Mesodermal cell (in vitro differentiated cells): Measurements from ENCODE around the gene CRACDL.
A peak's percentile ranks its signal among the peaks of the same experiment; 100 is the strongest.

Source experiments
- H3K27ac ChIP-seq: 2 replicates; pipeline ENCODE4 v1.7.0; 2013; ENCODE audit warnings: mild to moderate bottlenecking, low read depth, low read length, moderate library complexity; ENCODE audit not compliant: severe bottlenecking
- H3K36me3 ChIP-seq: 2 replicates; pipeline ENCODE4 v1.7.1; 2013; ENCODE audit warnings: mild to moderate bottlenecking, low read length, moderate library complexity; ENCODE audit not compliant: control insufficient read depth, insufficient read depth
- H3K4me1 ChIP-seq: one replicate; pipeline ENCODE4 v1.7.1; 2013; ENCODE audit warnings: mild to moderate bottlenecking, low read length; ENCODE audit not compliant: insufficient read depth, control insufficient read depth, poor library complexity, severe bottlenecking
- H3K4me3 ChIP-seq: 2 replicates; pipeline ENCODE4 v1.7.0; 2013; ENCODE audit warnings: low read length, control low read depth, mild to moderate bottlenecking; ENCODE audit not compliant: insufficient read depth, poor library complexity, severe bottlenecking; ENCODE audit errors: extremely low read depth
- H3K9me3 ChIP-seq: 2 replicates; pipeline ENCODE4 v1.7.1; 2013; ENCODE audit warnings: mild to moderate bottlenecking, low read length, moderate library complexity; ENCODE audit not compliant: control insufficient read depth
- WGBS, 2 experiments: methylation state at CpG; one replicate each; pipeline ENCODE4 v1.1.5; 2013; ENCODE audit warnings: missing lambda C conversion rate in 2 of 2; ENCODE audit not compliant: insufficient coverage in 2 of 2; 5-methylcytosine and 5-hydroxymethylcytosine counted together

Gene CRACDL

GRCh38 chr2:98829581-98830270 lies 106.3 kb downstream of the CRACDL start:
- WGBS, 2 experiments: 77 to 87% methylated on average over 4 of the region's 6 CpGs
- H3K4me3 ChIP-seq: no peak overlapping the region

GRCh38 chr2:98828793-98829371 lies 107.1 kb downstream of the CRACDL start:
- no peak overlapping the region for H3K4me3 ChIP-seq
- H3K4me1 ChIP-seq: no peaks in the 10 kb centered on the region
- H3K9me3 ChIP-seq: no peaks in the 10 kb centered on the region
- 74 to 91% methylated on average over 3 to 4 of the region's 5 CpGs for WGBS, 2 experiments
- no peak overlapping the region for H3K27ac ChIP-seq
- no peaks in the 10 kb centered on the region for H3K36me3 ChIP-seq

More at GRCh38 chr2:98829581-98830270, 106.3 kb downstream of the CRACDL start:
- Histone ChIP-seq H3K4me1 (no peaks in the 10 kb centered on the region), H3K36me3 (no peaks in the 10 kb centered on the region), H3K9me3 (no peaks in the 10 kb centered on the region), H3K27ac (no peak overlapping the region)

GRCh38 chr2:98828369-98828744 lies 107.7 kb downstream of the CRACDL start:
- 82 to 97% methylated on average over 2 to 3 of the region's 7 CpGs for WGBS, 2 experiments
- Histone ChIP-seq H3K4me3 (no peak overlapping the region), H3K27ac (no peak overlapping the region), H3K4me1 (no peaks in the 10 kb centered on the region), H3K36me3 (no peaks in the 10 kb centered on the region), H3K9me3 (no peaks in the 10 kb centered on the region)

GRCh38 chr2:98827625-98828368 lies 108.2 kb downstream of the CRACDL start:
- Histone ChIP-seq H3K9me3 (no peaks in the 10 kb centered on the region), H3K4me3 (no peak overlapping the region), H3K27ac (no peak overlapping the region), H3K36me3 (no peaks in the 10 kb centered on the region), H3K4me1 (no peaks in the 10 kb centered on the region)
- 90% methylated on average over 10 of the region's 11 CpGs for WGBS, 2 experiments

- WGBS, 2 experiments: 87 to 95% methylated on average over 15 of the region's 15 CpGs
- H3K27ac ChIP-seq: no peak overlapping the region
- H3K36me3 ChIP-seq: no peaks in the 10 kb centered on the region
- no peak overlapping the region for H3K4me3 ChIP-seq
- no peaks in the 10 kb centered on the region for H3K4me1 ChIP-seq
- H3K9me3 ChIP-seq: no peaks in the 10 kb centered on the region
These were observed 109.2 kb downstream of the CRACDL start for GRCh38 chr2:98826856-98827255.

GRCh38 chr2:98825858-98826257 lies 110.2 kb downstream of the CRACDL start:
- H3K36me3 ChIP-seq: no peaks in the 10 kb centered on the region
- H3K4me1 ChIP-seq: no peaks in the 10 kb centered on the region
- H3K9me3 ChIP-seq: no peaks in the 10 kb centered on the region
- 94% methylated on average over 6 of the region's 6 CpGs; no CpG with 5 or more reads in 1 of the 2 experiments for WGBS, 2 experiments
- no peak overlapping the region for H3K27ac ChIP-seq
- H3K4me3 ChIP-seq: no peak overlapping the region

- Histone ChIP-seq H3K27ac (no peak overlapping the region), H3K4me1 (no peaks in the 10 kb centered on the region), H3K4me3 (no peak overlapping the region), H3K36me3 (no peaks in the 10 kb centered on the region), H3K9me3 (no peaks in the 10 kb centered on the region)
- 90 to 93% methylated on average over 6 of the region's 6 CpGs for WGBS, 2 experiments
These were observed 110.6 kb downstream of the CRACDL start for GRCh38 chr2:98825404-98825803.

GRCh38 chr2:98825020-98825350 lies 111.0 kb downstream of the CRACDL start:
- no peaks in the 10 kb centered on the region for H3K4me1 ChIP-seq
- WGBS, 2 experiments: 89 to 94% methylated on average over 3 of the region's 3 CpGs
- H3K36me3 ChIP-seq: no peaks in the 10 kb centered on the region
- H3K4me3 ChIP-seq: no peak overlapping the region
- H3K27ac ChIP-seq: no peak overlapping the region
- no peaks in the 10 kb centered on the region for H3K9me3 ChIP-seq

- 83 to 100% methylated on average over 1 of the region's 2 CpGs for WGBS, 2 experiments
- H3K4me1 ChIP-seq: no peaks in the 10 kb centered on the region
- no peaks in the 10 kb centered on the region for H3K9me3 ChIP-seq
- H3K27ac ChIP-seq: no peak overlapping the region
- no peak overlapping the region for H3K4me3 ChIP-seq
- H3K36me3 ChIP-seq: no peaks in the 10 kb centered on the region
These were observed 111.6 kb downstream of the CRACDL start for GRCh38 chr2:98824256-98825019.

GRCh38 chr2:98823196-98824170 lies 112.5 kb downstream of the CRACDL start:
- H3K27ac ChIP-seq: no peak overlapping the region
- WGBS, 2 experiments: 52 to 78% methylated on average over 20 to 32 of the region's 40 CpGs
- H3K36me3 ChIP-seq: no peaks in the 10 kb centered on the region
- H3K9me3 ChIP-seq: no peaks in the 10 kb centered on the region
- peak overlapping the region; percentile 35 for H3K4me3 ChIP-seq
- no peaks in the 10 kb centered on the region for H3K4me1 ChIP-seq
